Ectodermal cell (in vitro differentiated cells): ENCODE measurements around the gene RAN.
"Not testable (repeated sequence)": the region's sequence is repeated elsewhere in the genome, so short reads cannot be mapped to it uniquely, and the experiment has no call there.

Source experiments
- H3K27ac ChIP-seq: 2 replicates; pipeline ENCODE4 v1.7.0; 2013; ENCODE audit warnings: mild to moderate bottlenecking, low read depth, low read length; ENCODE audit not compliant: insufficient read depth, poor library complexity, severe bottlenecking
- H3K27me3 ChIP-seq: 2 replicates; pipeline ENCODE4 v1.7.0; 2013; ENCODE audit warnings: mild to moderate bottlenecking, low read length; ENCODE audit not compliant: insufficient read depth, control insufficient read depth, poor library complexity, severe bottlenecking
- H3K36me3 ChIP-seq: one replicate; pipeline ENCODE4 v1.7.0; 2013; ENCODE audit warnings: low read length; ENCODE audit not compliant: control insufficient read depth, insufficient read depth
- H3K4me1 ChIP-seq: one replicate; pipeline ENCODE4 v1.7.0; 2013; ENCODE audit warnings: low read length; ENCODE audit not compliant: control insufficient read depth, insufficient read depth
- H3K4me3 ChIP-seq: 2 replicates; pipeline ENCODE4 v1.7.0; 2013; ENCODE audit warnings: low read depth, low read length, control low read depth; ENCODE audit not compliant: insufficient read depth
- H3K9me3 ChIP-seq: 2 replicates; pipeline ENCODE4 v1.7.0; 2013; ENCODE audit warnings: mild to moderate bottlenecking, low read length, moderate library complexity; ENCODE audit not compliant: control insufficient read depth
- WGBS, 2 experiments: methylation state at CpG; one replicate each; pipeline ENCODE4 v1.1.7; 2013; ENCODE audit warnings: missing lambda C conversion rate in 2 of 2; 5-methylcytosine and 5-hydroxymethylcytosine counted together

The RAN gene

DNA sequence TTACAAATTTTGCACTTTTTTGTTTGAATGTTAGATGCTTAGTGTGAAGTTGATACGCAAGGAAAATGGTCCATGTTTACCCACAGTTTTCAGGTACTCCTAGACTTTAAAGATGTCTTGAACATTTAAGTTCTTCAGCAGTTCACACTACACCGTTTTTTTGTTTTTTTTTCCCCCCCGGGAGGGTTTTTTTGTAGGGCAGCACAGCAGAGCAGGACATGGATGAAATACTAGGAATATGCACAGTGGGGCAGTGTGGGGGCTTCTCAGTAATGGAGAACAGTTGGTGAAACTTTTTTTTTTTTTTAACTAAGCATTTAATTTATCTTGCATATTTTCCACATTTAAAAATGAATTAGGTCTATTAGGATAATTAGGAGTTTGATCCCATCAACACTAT lies 4.9 kb downstream of the RAN start:
- Histone ChIP-seq H3K9me3 (no peaks in the 10 kb centered on the region), H3K4me1 (peaks cover 20% of the 10 kb centered on the region), H3K4me3 (no peak overlapping the region), H3K27ac (no peak overlapping the region), H3K36me3 (peaks cover 34% of the 10 kb centered on the region), H3K27me3 (no peaks in the 10 kb centered on the region)
- 91 to 92% methylated on average over 3 of the region's 3 CpGs for WGBS, 2 experiments

DNA sequence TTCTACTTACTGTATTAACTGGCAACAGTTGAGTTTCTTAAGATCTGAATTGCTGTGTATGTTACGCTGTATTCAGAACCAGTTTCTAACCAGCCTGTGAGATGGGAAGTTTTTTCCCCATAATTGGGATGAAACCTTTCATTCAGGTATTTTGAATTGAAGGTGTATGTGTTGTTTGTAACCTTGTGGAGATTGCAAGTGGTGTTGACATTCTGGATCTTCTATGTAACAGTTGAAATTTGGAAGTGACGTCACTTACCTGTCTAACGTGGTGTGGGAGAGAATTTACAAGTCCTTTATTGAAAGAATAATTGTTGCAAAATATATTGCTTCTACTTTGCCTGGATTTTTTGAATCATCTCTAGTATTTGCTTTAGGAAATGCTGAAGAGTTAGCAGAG lies 5.5 kb downstream of the RAN start:
- no peak overlapping the region for H3K4me3 ChIP-seq
- no peaks in the 10 kb centered on the region for H3K27me3 ChIP-seq
- H3K36me3 ChIP-seq: peaks cover 34% of the 10 kb centered on the region
- H3K9me3 ChIP-seq: no peaks in the 10 kb centered on the region
- H3K4me1 ChIP-seq: peaks cover 20% of the 10 kb centered on the region
- WGBS, 2 experiments: 90 to 98% methylated on average over 3 of the region's 3 CpGs
- H3K27ac ChIP-seq: no peak overlapping the region

DNA sequence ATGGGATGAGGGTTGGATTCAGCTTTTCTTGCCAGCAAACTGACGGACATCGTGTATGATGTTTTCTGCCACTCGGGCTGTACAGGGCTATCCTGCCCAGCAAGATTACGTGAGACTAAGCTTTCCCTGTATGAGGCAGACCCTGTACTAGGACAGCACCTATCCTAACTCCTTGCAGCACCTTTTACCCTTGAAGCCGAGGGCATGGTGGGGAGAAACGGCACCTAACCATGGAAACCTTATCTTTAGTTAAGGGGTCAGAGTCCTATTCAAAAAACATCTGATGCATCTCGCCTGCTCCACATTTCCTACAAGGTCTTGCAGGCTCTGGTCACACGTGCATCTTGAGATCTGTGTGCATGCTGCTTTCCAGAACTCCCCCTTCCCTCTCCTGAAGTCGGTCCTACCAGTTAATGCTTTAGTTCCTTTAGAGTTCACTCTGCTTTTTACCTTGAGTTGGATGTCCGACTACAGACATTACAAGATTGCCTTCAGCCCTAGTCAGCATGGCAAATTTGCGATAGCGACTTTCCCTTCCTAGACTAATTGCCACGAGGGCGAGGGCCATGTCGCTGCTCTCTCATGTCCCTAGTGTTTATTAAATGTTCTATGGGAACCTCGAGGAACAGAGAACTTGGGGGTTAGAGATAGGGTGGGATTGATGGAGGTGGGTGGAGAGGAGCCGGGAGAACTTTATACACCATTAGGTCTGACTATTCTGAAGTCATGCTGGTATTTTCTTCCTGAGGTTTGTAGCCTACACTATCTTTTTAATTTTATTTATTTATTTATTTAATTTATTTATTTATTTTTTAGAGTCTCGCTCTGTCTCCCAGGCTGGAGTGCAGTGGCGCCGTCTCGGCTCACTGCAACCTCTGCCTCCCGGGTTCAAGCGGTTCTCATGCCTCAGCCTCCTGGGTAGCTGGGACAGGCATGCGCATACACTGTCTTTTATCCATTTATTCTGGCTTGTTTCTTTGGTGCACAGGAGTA lies 6.6 kb downstream of the RAN start:
- H3K36me3 ChIP-seq: peaks cover 28% of the 10 kb centered on the region
- no peaks in the 10 kb centered on the region for H3K27me3 ChIP-seq
- no peak overlapping the region for H3K4me3 ChIP-seq
- WGBS, 2 experiments: 85 to 86% methylated on average over 24 of the region's 24 CpGs
- H3K9me3 ChIP-seq: no peaks in the 10 kb centered on the region
- H3K4me1 ChIP-seq: peaks cover 18% of the 10 kb centered on the region
- no peak overlapping the region for H3K27ac ChIP-seq

DNA sequence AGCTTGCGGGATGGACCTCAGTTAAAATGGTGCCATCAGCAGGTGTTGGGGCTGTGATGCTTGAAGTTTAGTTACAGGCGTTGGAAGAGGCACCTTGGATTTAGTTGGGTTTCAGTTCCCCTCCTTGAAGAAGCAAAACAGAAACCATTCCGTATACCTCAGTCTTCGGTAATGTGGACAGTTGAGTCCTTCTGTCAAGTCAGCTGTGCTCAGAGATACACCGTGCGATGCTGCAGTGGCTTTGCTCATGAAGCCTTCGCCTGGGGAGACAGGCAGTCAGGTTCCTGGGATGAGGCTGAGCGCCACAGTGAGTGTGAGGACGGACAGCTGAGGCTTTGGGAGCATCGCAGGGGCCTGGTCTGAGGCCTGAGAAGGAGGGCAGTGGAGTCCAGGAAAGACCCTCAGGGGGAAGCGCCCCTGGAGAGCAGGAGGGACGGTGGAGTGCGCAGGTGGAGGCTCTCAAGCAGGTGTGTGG lies 7.4 kb downstream of the RAN start:
- Histone ChIP-seq H3K9me3 (no peaks in the 10 kb centered on the region), H3K27me3 (no peaks in the 10 kb centered on the region), H3K36me3 (peaks cover 22% of the 10 kb centered on the region), H3K4me3 (no peak overlapping the region), H3K27ac (no peak overlapping the region), H3K4me1 (peaks cover 11% of the 10 kb centered on the region)
- 87 to 89% methylated on average over 13 of the region's 13 CpGs for WGBS, 2 experiments

DNA sequence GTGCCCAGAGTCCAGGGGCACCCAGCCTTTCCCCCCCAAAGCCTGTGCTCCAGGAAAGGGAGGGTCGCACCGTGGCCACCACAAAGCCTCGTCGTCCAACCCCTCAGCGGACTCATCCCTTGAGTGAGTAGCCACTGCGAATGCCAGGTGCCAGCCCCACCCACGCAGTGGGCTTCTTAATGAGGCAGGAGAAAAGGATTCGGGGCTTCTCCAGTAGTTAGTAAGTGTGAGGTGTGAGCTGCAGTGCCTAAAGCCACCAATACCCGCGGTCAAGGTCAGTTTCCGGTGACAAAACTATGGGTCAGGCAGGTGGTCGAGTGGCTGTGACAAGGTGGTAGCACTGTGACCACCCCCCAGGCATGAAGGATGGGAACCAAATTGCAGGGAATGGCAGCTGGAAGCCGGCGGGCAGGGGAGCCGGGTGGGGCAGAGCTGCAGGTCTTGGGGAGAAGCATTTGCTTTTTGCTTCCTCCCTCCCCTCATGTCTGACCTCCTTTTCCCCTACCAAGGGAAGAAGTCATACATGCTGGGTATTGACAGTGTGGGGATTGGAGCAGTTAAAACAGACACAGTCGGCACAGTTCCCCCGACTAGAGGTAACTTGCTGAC lies 8.0 kb downstream of the RAN start:
- Histone ChIP-seq H3K9me3 (no peaks in the 10 kb centered on the region), H3K27me3 (no peaks in the 10 kb centered on the region), H3K4me1 (peaks cover 5% of the 10 kb centered on the region), H3K27ac (no peak overlapping the region), H3K36me3 (peaks cover 16% of the 10 kb centered on the region), H3K4me3 (no peak overlapping the region)
- 83% methylated on average over 17 of the region's 17 CpGs for WGBS, 2 experiments

- Histone ChIP-seq H3K4me3 (no peak overlapping the region), H3K9me3 (no peaks in the 10 kb centered on the region), H3K4me1 (no peaks in the 10 kb centered on the region), H3K27ac (no peak overlapping the region), H3K27me3 (no peaks in the 10 kb centered on the region), H3K36me3 (peaks cover 10% of the 10 kb centered on the region)
- 66 to 72% methylated on average over 10 of the region's 10 CpGs for WGBS, 2 experiments
Measured at GRCh38 chr12:130880411-130880885, 8.6 kb downstream of the RAN start.

DNA sequence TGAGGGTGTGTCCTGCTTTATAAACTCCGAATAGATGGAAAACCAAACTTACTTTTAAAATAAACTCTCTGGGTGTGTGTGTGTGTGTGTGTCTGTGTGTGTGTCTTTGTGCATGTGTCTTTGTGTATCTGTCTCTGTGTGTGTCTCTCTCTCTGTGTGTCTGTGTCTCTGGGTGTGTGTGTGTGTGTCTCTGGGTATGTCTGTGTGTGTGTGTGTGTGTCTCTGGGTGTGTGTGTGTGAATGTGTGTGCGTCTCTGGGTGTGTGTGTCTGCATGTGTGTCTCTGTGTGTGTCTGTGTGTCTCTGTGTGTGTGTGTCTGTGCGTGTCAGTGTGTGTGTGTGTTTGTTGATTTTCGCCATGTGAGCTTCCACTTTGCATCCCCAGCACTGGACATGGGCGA lies 9.2 kb downstream of the RAN start:
- H3K27ac ChIP-seq: no peak overlapping the region
- no peaks in the 10 kb centered on the region for H3K27me3 ChIP-seq
- no peaks in the 10 kb centered on the region for H3K4me1 ChIP-seq
- H3K36me3 ChIP-seq: peaks cover 8% of the 10 kb centered on the region
- no peak overlapping the region for H3K4me3 ChIP-seq
- H3K9me3 ChIP-seq: no peaks in the 10 kb centered on the region
- WGBS, 2 experiments: 85 to 88% methylated on average over 5 of the region's 5 CpGs

GRCh38 chr12:130881548-130881947 lies 9.7 kb downstream of the RAN start:
- no peaks in the 10 kb centered on the region for H3K27me3 ChIP-seq
- H3K4me3 ChIP-seq: no peak overlapping the region
- H3K27ac ChIP-seq: no peak overlapping the region
- no peaks in the 10 kb centered on the region for H3K4me1 ChIP-seq
- WGBS, 2 experiments: 85 to 100% methylated on average over 1 of the region's 1 CpG
- H3K9me3 ChIP-seq: no peaks in the 10 kb centered on the region
- H3K36me3 ChIP-seq: peaks cover 3% of the 10 kb centered on the region

GRCh38 chr12:130887190-130887589 lies 15.3 kb downstream of the RAN start:
- H3K27ac ChIP-seq, H3K4me3 ChIP-seq, H3K27me3 ChIP-seq, H3K9me3 ChIP-seq, H3K4me1 ChIP-seq, H3K36me3 ChIP-seq: not testable (repeated sequence)
- WGBS, 2 experiments: 91 to 92% methylated on average over 4 to 5 of the region's 17 CpGs

DNA sequence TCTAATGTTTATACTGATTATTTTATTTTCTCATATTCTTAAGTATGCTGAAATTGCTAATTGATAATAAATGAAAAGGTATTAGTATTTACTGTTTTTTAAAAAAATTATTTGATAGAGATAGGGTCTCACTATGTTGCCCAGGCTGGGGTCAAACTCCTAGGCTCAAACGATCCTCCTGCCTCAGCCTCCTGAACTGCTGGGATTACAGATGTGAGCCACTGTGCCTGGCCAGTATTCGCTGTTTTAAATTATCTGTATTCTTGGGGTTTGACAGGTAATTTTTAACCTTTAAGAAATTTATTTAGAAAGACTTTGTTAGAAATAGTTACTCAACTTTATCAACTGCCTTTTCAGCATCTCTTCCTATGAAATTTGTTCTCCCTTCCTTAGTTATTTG lies 32.2 kb downstream of the RAN start:
- Histone ChIP-seq H3K36me3 (no peaks in the 10 kb centered on the region), H3K4me1 (no peaks in the 10 kb centered on the region), H3K27me3 (no peaks in the 10 kb centered on the region), H3K27ac (no peak overlapping the region), H3K4me3 (no peak overlapping the region), H3K9me3 (no peaks in the 10 kb centered on the region)
- 93 to 100% methylated on average over 2 of the region's 2 CpGs for WGBS, 2 experiments
